Measurements from ENCODE around the gene PDHA1.

The PDHA1 gene

GRCh38 chrX:19377799-19378198 lies 34.1 kb downstream of the PDHA1 start:
- DNase-seq: no peak

- DNase-seq: no peak
These were observed 37.6 kb downstream of the PDHA1 start for GRCh38 chrX:19381326-19381725.

DNA sequence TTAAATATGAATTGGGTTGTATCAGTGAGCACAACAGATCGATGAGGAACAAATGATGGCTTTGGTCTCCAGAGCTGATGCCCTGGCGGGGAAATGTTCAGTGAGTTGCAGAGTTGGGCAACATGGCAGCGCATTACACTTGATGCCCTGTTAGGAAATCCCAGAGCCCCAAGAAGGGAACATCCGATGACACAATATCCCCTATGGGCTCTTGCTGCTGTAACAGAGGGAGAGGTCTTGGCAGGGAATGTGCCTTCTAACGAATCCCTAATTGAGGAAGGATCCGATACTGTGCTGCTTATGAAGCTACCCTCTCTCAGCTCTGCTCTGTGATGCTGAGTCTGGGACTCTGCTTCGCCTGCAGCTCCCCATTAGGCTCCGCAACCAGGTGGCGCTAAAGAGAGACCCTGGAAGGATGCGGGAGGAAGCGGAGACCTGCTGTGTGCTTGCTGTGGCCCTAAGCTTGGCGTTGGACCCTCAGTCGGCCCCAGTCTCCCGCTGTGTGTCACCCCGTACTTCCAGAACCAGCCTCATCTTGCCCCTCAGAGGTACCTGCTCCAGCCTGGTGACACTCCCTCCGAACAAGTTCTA lies 38.9 kb downstream of the PDHA1 start:
- DNase-seq: peak; percentile 46

- DNase-seq: no peak
These were observed 43.0 kb downstream of the PDHA1 start for GRCh38 chrX:19386679-19387078.

GRCh38 chrX:19388064-19388679 lies 44.4 kb downstream of the PDHA1 start:
- DNase-seq: no peak

DNA sequence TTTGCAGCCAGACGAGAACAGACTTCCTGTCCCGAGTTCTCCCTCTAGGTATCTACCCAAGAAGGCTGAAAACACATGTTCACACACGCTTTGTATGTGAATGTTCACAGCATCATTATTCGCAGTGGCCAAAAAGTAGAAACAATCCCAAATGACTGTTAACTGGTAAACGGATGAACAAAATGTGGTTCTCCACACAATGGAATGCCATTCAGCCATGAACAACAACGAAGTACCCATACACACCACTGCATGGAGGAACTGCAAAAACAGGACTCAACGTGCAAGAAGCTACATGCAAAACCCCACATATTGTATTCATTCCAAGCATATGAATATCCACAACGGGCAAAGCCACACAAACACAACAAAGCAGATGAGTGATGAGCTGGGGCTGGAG lies 45.0 kb downstream of the PDHA1 start:
- DNase-seq: no peak

DNA sequence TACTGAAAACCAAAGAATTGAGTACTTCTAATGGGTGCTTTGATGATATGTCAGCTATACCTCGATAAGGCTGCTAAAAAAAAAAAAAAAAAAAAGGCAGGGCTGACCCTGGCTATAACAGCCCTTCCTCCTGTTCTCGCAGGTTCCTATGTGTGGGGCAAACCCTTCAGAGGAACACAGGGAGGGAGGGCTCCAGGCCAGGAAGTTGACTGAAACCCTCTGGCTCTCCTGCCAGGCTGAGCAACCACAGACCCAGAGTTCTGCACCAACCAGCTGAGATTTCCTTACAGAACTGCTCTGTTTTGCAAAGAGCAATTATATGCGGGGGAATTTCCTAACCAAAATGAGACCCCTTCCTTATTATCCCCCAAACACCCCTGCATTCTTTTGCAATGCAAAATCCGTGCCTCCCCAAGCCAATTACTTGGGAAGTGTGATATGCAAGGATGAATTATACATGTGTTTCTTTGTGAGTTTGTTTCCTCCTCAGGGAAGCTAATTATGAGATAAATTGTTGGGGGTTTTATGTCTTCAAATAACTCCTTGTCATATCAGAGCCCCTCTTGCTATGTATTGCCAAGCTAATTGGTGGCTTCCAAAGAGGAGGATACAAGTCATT lies 45.6 kb downstream of the PDHA1 start:
- DNase-seq: no peak

- DNase-seq: no peak
These were observed 48.4 kb downstream of the PDHA1 start for GRCh38 chrX:19392078-19392477.

GRCh38 chrX:19392703-19393102 lies 49.0 kb downstream of the PDHA1 start:
- DNase-seq: no peak

- DNase-seq: no peak
These were observed 60.0 kb downstream of the PDHA1 start for GRCh38 chrX:19403696-19404095.

GRCh38 chrX:19410259-19410658 lies 66.5 kb downstream of the PDHA1 start:
- DNase-seq: no peak
